HG03565 (cell line): Measurements from ENCODE around the gene PIP5K1C.
"Not testable (repeated sequence)": the region's sequence is repeated elsewhere in the genome, so short reads cannot be mapped to it uniquely, and the experiment has no call there.

Source experiments
- ATAC-seq: cut with Tn5 transposase; IDR thresholded peaks from one replicate; pipeline ENCODE4 v1.9.1; 2021; ENCODE audit warnings: mild to moderate bottlenecking, moderate library complexity; ENCODE audit not compliant: unreplicated experiment

PIP5K1C gene

GRCh38 chr19:3591876-3592613, 108.2 kb downstream of the PIP5K1C start:
- ATAC-seq = no peak

GRCh38 chr19:3590991-3591659, 109.1 kb downstream of the PIP5K1C start:
- ATAC-seq = no peak

- ATAC-seq = no peak
These were observed 110.3 kb downstream of the PIP5K1C start for GRCh38 chr19:3589949-3590348.

GRCh38 chr19:3589439-3589838, 110.8 kb downstream of the PIP5K1C start:
- ATAC-seq = no peak

GRCh38 chr19:3586707-3587346, 113.4 kb downstream of the PIP5K1C start:
- no peak for ATAC-seq

GRCh38 chr19:3586127-3586626, 114.1 kb downstream of the PIP5K1C start:
- no peak for ATAC-seq

- no peak for ATAC-seq
These were observed 114.8 kb downstream of the PIP5K1C start, which contains the start of gene GIPC3 for GRCh38 chr19:3585301-3586126. GIPC3 (plus strand) TSS chr19:3585478; CDS start chr19:3585598, 120 bp downstream.

GRCh38 chr19:3584036-3584802, 116.0 kb downstream of the PIP5K1C start:
- not testable (repeated sequence) for ATAC-seq

- ATAC-seq = not testable (repeated sequence)
These were observed 118.5 kb downstream of the PIP5K1C start for GRCh38 chr19:3581792-3582191.
